HepG2 (cell line): ENCODE measurements around the gene PRR19. TPM values are rescaled to one million over a fixed set of nuclear protein-coding genes. Genes with fewer than 3 reads are reported as not detected.
A peak's percentile ranks its signal among the peaks of the same experiment; 100 is the strongest.

ENCODE experiments used
- AKAP8 ChIP-seq: sonication (generic); formaldehyde crosslinking; IDR thresholded peaks from 2 replicates; pipeline ENCODE4 v1.5.1; 2020; ENCODE audit warnings: mild to moderate bottlenecking, missing genetic modification reagents
- ARID4A ChIP-seq: sonication (generic); formaldehyde crosslinking; IDR thresholded peaks from 2 replicates; pipeline ENCODE4 v1.5.0; 2020; ENCODE audit warnings: mild to moderate bottlenecking, missing genetic modification reagents, borderline replicate concordance
- BORCS8-MEF2B ChIP-seq: sonication (generic); formaldehyde crosslinking; IDR thresholded peaks from 2 replicates; pipeline ENCODE4 v1.8.0; 2022; ENCODE audit warnings: mild to moderate bottlenecking, missing genetic modification reagents
- CAMTA2 ChIP-seq: sonication (generic); formaldehyde crosslinking; IDR thresholded peaks from 2 replicates; pipeline ENCODE4 v1.4.0; 2020; ENCODE audit warnings: mild to moderate bottlenecking, missing genetic modification reagents, borderline replicate concordance
- HMGA1 ChIP-seq: sonication (generic); formaldehyde crosslinking; conservative IDR thresholded peaks from 2 replicates; pipeline ENCODE4 v1.4.0; 2020; ENCODE audit warnings: missing genetic modification reagents
- MXD4 ChIP-seq: IDR thresholded peaks from 2 replicates; pipeline ENCODE4 v1.6.1; 2016; ENCODE audit warnings: mild to moderate bottlenecking, missing biosample characterization, missing genetic modification reagents
- NFKB2 ChIP-seq: sonication (generic); formaldehyde crosslinking; IDR thresholded peaks from 2 replicates; pipeline ENCODE4 v1.4.0; 2020; ENCODE audit warnings: missing genetic modification reagents, borderline replicate concordance
- POLR2AphosphoS2 ChIP-seq: IDR thresholded peaks from 2 replicates; pipeline ENCODE4 v1.6.1; 2011; ENCODE audit warnings: low read depth, low read length, improper control_type of control experiment
- RFX1 ChIP-seq: fragments of 450-650 bp; IDR thresholded peaks from 2 replicates; pipeline ENCODE4 v1.6.1; 2017
- SAFB2 ChIP-seq: sonication (generic); formaldehyde crosslinking; IDR thresholded peaks from 2 replicates; pipeline ENCODE4 v1.5.1; 2020; ENCODE audit warnings: missing genetic modification reagents, low read depth, mild to moderate bottlenecking, borderline replicate concordance
- SIN3A ChIP-seq: IDR thresholded peaks from 2 replicates; pipeline ENCODE4 v1.6.1; 2011; ENCODE audit warnings: low read depth, mild to moderate bottlenecking, control low read depth, low read length, borderline replicate concordance
- SRY ChIP-seq: sonication (generic); formaldehyde crosslinking; IDR thresholded peaks from 2 replicates; pipeline ENCODE4 v1.8.0; 2022; ENCODE audit warnings: mild to moderate bottlenecking, missing genetic modification reagents
- U2AF2 ChIP-seq: fragments of 200-400 bp; formaldehyde crosslinking; IDR thresholded peaks from 2 replicates; pipeline ENCODE4 v1.6.1; 2017; ENCODE audit warnings: low read depth, mild to moderate bottlenecking, low read length
- ZBTB21 ChIP-seq: sonication (generic); formaldehyde crosslinking; IDR thresholded peaks from 2 replicates; pipeline ENCODE4 v1.4.0; 2020; ENCODE audit warnings: missing genetic modification reagents
- ZC3H13 ChIP-seq: sonication (generic); formaldehyde crosslinking; IDR thresholded peaks from 2 replicates; pipeline ENCODE4 v1.8.1; 2023; ENCODE audit warnings: mild to moderate bottlenecking, missing genetic modification reagents, moderate library complexity
- ZNF326 ChIP-seq: sonication (generic); formaldehyde crosslinking; IDR thresholded peaks from 2 replicates; pipeline ENCODE4 v1.4.0; 2020; ENCODE audit warnings: missing genetic modification reagents, borderline replicate concordance
- ZNF570 ChIP-seq: sonication (generic); formaldehyde crosslinking; IDR thresholded peaks from 2 replicates; pipeline ENCODE4 v1.4.0; 2020; ENCODE audit warnings: mild to moderate bottlenecking, missing genetic modification reagents, borderline replicate concordance
- ZNF574 ChIP-seq: sonication (generic); formaldehyde crosslinking; IDR thresholded peaks from 2 replicates; pipeline ENCODE4 v1.4.0; 2020; ENCODE audit warnings: missing genetic modification reagents
- ZNF605 ChIP-seq: sonication (generic); formaldehyde crosslinking; IDR thresholded peaks from 2 replicates; pipeline ENCODE4 v1.8.0; 2022; ENCODE audit warnings: mild to moderate bottlenecking, missing genetic modification reagents
- ZNF747 ChIP-seq: sonication (generic); formaldehyde crosslinking; IDR thresholded peaks from 2 replicates; pipeline ENCODE4 v1.8.1; 2023; ENCODE audit warnings: missing genetic modification reagents, mild to moderate bottlenecking, borderline replicate concordance
- polyA plus RNA-seq, 8 experiments: library from polyadenylated mRNA; depleted of rRNA in 3 of 8; stranded (reverse) in 7 of 8; unstranded in 1 of 8; fragments of >200 nt; fragmentation: Illumina TruSeq in 4 of 8; extraction: Trizol in 4 of 8; gene quantifications; 2 replicates each; pipeline versions ENCODE4 v1.2.1 to v1.2.3, GENCODE V29; 2011 to 2016; ENCODE audit warnings: low read depth in 4 of 8, missing spikeins in 1 of 8, mixed read lengths in 1 of 8; ENCODE audit not compliant: insufficient read depth in 1 of 8
- total RNA-seq, 5 experiments: library from RNA; depleted of rRNA; stranded (reverse); fragments of >200 nt; fragmentation: Illumina TruSeq; extraction: Trizol; gene quantifications; 2 replicates each; pipeline ENCODE4 v1.2.3, GENCODE V29; 2016; ENCODE audit warnings: low read depth in 1 of 5
- TF ChIP-seq, protein P1 (sequence below): sonication (generic); formaldehyde crosslinking; IDR thresholded peaks from 2 replicates; pipeline ENCODE4 v1.5.0; 2020; ENCODE audit warnings: mild to moderate bottlenecking, missing genetic modification reagents

Gene PRR19
- total and polyA plus RNA-seq, 2 of the 13 experiments (the other 11 are each of a cell fraction or from before 2014, with no cell fraction given): 0.21 to 0.33 TPM

DNA sequence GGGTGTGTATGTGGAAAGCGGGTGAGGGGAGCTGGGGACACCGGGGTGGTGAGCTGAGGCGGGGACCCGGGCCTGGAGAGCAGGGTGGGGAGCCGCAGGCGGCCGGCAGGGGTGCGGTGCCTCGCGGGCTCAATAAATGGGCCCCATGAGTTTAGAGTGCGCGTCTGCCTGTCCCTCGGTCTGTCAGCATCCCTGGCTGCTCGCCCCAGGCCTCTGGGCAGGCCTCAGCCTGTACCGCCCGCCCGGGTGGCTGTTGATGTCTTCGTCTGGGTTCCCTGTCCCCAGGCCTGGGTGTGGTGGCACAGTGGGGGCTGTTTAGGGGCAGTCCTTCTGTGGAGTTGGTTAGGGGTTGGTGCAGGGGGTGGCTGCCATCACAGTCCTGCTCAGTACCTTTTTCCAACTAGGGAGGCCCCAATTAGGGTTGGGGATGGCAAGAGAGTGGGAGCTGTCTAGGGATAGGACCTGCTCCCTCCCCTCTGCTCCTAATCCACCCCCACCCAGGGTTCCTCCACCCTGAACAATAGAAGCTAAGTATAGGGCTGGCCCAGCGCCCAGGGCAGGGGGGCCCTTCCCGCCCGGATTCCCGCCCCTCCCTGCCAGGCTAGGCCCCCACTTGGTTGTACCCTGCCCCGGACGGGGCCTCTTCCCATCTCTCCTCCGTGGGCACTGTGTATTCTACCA lies 20.6 kb upstream of the PRR19 start (continued):
- TF ChIP-seq ZNF574 (CRISPR knock-in tag): peak; percentile 27; the same call in 1 of the 2 replicates
- TF ChIP-seq, protein P1, sequence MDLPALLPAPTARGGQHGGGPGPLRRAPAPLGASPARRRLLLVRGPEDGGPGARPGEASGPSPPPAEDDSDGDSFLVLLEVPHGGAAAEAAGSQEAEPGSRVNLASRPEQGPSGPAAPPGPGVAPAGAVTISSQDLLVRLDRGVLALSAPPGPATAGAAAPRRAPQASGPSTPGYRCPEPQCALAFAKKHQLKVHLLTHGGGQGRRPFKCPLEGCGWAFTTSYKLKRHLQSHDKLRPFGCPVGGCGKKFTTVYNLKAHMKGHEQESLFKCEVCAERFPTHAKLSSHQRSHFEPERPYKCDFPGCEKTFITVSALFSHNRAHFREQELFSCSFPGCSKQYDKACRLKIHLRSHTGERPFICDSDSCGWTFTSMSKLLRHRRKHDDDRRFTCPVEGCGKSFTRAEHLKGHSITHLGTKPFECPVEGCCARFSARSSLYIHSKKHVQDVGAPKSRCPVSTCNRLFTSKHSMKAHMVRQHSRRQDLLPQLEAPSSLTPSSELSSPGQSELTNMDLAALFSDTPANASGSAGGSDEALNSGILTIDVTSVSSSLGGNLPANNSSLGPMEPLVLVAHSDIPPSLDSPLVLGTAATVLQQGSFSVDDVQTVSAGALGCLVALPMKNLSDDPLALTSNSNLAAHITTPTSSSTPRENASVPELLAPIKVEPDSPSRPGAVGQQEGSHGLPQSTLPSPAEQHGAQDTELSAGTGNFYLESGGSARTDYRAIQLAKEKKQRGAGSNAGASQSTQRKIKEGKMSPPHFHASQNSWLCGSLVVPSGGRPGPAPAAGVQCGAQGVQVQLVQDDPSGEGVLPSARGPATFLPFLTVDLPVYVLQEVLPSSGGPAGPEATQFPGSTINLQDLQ (CRISPR knock-in tag): no peak
- no peak for TF ChIP-seq ZBTB21 (CRISPR knock-in tag)
- TF ChIP-seq U2AF2: no peak
- TF ChIP-seq SRY (CRISPR knock-in tag): no peak
- TF ChIP-seq AKAP8 (CRISPR knock-in tag): no peak
- no peak; the same call in 1 of the 2 replicates for TF ChIP-seq ZC3H13 (CRISPR knock-in tag)
- TF ChIP-seq RFX1: no peak
- no peak for TF ChIP-seq SIN3A
- TF ChIP-seq POLR2AphosphoS2: no peak
- 0 out of 2 replicates have a peak, but pooled peaks have one; percentile 25 for TF ChIP-seq ZNF747 (CRISPR knock-in tag)
- TF ChIP-seq ARID4A (CRISPR knock-in tag): no peak
- no peak for TF ChIP-seq HMGA1 (CRISPR knock-in tag)
- TF ChIP-seq NFKB2 (CRISPR knock-in tag): no peak
- TF ChIP-seq ZNF326: no peak
- no peak for TF ChIP-seq ZNF570 (CRISPR knock-in tag)
- TF ChIP-seq CAMTA2 (CRISPR knock-in tag): no peak
- TF ChIP-seq MXD4 (CRISPR knock-in tag): no peak
- no peak for TF ChIP-seq SAFB2 (CRISPR knock-in tag)
- no peak for TF ChIP-seq BORCS8-MEF2B (CRISPR knock-in tag)
- 0 out of 2 replicates have a peak, but pooled peaks have one; percentile 48 for TF ChIP-seq ZNF605 (CRISPR knock-in tag)
